Measurements from ENCODE around the gene IQCK.

IQCK gene

DNA sequence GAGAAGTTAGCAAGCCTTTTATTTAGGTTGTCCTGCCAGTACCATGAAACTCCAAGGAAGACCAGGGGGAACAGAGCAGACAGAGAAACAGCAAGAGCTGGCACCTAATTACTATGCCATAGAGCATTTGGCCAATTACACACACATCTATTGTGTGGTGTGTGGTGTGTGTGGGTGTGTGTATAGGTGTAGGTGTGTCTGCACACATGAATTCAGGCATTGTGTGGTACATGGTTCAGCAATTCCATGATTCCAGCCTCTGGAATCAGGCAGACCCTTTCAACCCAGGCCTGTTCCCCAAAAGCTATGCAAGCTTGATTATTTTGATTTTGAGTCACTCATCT lies 25.7 kb downstream of the IQCK start:
- H3K4me3 ChIP-seq (ENCODE audit: low read length): no peak overlapping the region
- H3K27me3 ChIP-seq (ENCODE audit: insufficient read depth, low read length): no peaks in the 10 kb centered on the region
- no peaks in the 10 kb centered on the region for H3K9me3 ChIP-seq (ENCODE audit: low read length)
- H2AFZ ChIP-seq (ENCODE audit: low read depth, low read length): no peak overlapping the region
- peaks cover 26% of the 10 kb centered on the region for H3K4me1 ChIP-seq (ENCODE audit: insufficient read depth, low read length)
- H3K36me3 ChIP-seq (ENCODE audit: insufficient read depth, low read length): peaks cover 8% of the 10 kb centered on the region

DNA sequence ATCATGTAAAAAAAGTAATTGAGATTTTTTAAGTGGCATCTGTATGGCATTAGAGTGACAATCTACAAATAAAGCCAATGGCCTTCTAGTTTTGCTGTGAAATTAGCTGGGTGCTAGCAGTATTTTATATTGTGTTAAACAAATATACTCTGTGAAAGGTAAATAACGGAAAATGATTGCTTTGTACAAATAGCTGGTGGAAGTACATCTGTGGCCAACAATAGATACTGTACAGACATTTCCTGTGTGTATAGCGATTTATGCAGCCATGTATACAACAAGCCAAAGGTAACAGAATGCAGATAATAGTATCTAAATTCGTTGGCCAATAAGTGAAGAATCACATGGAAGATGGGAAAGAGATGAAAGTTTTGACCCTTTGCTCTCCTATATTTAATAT lies 26.6 kb downstream of the IQCK start:
- no peaks in the 10 kb centered on the region for H3K9me3 ChIP-seq (ENCODE audit: low read length)
- H3K4me3 ChIP-seq (ENCODE audit: low read length): no peak overlapping the region
- H2AFZ ChIP-seq (ENCODE audit: low read depth, low read length): no peak overlapping the region
- peaks cover 2% of the 10 kb centered on the region for H3K36me3 ChIP-seq (ENCODE audit: insufficient read depth, low read length)
- no peaks in the 10 kb centered on the region for H3K27me3 ChIP-seq (ENCODE audit: insufficient read depth, low read length)
- peaks cover 26% of the 10 kb centered on the region for H3K4me1 ChIP-seq (ENCODE audit: insufficient read depth, low read length)

DNA sequence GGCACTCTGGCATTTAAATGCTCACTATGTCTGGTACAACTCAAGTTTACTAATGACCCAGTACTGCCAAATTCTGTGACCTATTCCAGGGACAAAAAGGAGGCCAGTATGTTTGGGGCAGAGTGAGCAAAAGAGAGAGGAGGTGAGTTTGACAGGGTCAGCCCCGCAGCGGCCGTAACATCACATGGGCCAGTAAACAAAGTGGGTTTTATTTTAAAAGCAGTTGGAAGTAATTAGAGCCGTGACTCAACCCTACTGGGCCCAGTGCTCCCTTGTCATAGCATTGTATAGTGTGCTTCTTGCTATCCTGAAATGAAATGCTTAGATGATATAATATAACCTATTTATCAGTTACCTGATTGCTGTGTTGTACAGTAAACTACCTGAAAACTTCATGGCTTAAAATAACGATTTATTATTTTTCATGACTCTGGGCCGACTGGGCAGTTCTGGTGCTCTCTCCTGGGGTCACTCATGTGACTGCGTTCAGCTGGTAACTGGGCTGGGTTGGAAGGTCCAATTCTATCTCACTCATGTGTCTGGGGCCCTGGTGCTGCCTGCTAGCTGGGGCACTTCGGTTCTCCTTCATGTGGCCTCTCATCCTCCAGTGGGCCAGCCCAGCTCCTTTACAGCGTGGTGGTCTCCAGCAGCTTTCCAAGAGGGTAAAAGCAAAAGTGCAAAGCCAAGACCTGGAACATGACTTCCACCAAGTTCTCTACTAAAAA lies 27.4 kb downstream of the IQCK start:
- Histone ChIP-seq H3K9me3 (ENCODE audit: low read length) (no peaks in the 10 kb centered on the region), H3K4me1 (ENCODE audit: insufficient read depth, low read length) (peaks cover 26% of the 10 kb centered on the region)

DNA sequence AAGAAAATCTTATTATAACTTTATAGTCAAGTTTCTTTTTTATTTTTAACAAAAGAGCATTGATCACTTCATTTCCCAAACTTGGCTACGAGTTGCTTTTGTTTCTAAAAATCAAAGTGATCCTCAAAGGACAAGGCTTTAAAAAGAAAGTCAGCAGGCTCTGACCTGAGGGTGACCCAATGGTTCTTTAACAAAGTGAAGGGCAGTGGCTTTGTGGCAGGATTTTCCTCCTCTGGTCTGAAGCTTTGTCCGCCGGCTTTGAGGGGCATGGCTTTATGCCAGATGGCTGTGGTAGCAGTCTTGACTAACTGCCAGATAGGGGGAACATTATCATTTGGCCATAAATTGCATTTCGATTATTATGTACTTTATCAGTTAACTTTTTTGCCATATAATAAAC lies 28.5 kb downstream of the IQCK start:
- no peak overlapping the region for H2AFZ ChIP-seq (ENCODE audit: low read depth, low read length)
- H3K27me3 ChIP-seq (ENCODE audit: insufficient read depth, low read length): no peaks in the 10 kb centered on the region
- no peak overlapping the region for H3K4me3 ChIP-seq (ENCODE audit: low read length)
- no peaks in the 10 kb centered on the region for H3K36me3 ChIP-seq (ENCODE audit: insufficient read depth, low read length)
- no peaks in the 10 kb centered on the region for H3K9me3 ChIP-seq (ENCODE audit: low read length)
- H3K4me1 ChIP-seq (ENCODE audit: insufficient read depth, low read length): peaks cover 26% of the 10 kb centered on the region

More for the DNA sequence above, 27.4 kb downstream of the IQCK start:
- H3K27me3 ChIP-seq (ENCODE audit: insufficient read depth, low read length): no peaks in the 10 kb centered on the region
- H3K4me3 ChIP-seq (ENCODE audit: low read length): no peak overlapping the region
- no peaks in the 10 kb centered on the region for H3K36me3 ChIP-seq (ENCODE audit: insufficient read depth, low read length)
- H2AFZ ChIP-seq (ENCODE audit: low read depth, low read length): no peak overlapping the region

DNA sequence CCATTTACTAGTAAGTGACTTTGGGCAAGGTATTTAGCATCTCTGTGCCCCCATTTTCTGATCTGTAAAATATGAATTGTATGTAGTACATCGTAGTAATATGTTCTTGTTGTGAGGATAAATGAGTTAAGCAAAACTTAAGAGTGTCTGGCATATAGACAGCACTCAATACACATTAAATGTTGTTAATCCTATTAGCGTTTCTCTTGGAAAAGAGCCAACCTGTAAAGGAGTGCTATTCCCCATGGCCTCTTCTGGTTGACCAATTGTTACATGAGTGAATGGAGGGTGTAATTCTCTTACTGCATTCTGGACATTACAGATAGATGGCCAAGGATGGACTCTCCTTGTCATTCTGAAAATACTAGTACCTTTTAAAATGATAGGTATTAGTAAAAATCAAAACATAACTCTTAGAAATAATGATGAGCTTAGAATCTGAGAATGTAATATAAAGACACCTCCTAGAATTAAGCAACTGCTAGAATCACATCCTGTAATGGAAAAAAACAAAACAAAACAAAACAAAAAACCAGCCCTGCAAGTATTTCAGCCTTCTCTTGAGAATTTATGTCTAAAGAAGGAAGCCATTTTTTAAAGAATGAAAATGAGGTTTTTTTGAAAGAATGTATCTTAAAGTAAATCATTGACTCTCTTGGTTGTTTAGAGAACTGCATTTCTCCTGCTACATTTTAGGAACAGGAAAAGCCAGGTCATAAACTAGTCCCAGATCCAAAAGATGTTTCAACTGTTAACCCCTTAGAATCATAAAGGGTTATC lies 30.5 kb downstream of the IQCK start:
- no peak overlapping the region for H2AFZ ChIP-seq (ENCODE audit: low read depth, low read length)
- H3K4me3 ChIP-seq (ENCODE audit: low read length): no peak overlapping the region
- no peaks in the 10 kb centered on the region for H3K36me3 ChIP-seq (ENCODE audit: insufficient read depth, low read length)
- no peaks in the 10 kb centered on the region for H3K9me3 ChIP-seq (ENCODE audit: low read length)
- no peaks in the 10 kb centered on the region for H3K27me3 ChIP-seq (ENCODE audit: insufficient read depth, low read length)
- peaks cover 25% of the 10 kb centered on the region for H3K4me1 ChIP-seq (ENCODE audit: insufficient read depth, low read length)

DNA sequence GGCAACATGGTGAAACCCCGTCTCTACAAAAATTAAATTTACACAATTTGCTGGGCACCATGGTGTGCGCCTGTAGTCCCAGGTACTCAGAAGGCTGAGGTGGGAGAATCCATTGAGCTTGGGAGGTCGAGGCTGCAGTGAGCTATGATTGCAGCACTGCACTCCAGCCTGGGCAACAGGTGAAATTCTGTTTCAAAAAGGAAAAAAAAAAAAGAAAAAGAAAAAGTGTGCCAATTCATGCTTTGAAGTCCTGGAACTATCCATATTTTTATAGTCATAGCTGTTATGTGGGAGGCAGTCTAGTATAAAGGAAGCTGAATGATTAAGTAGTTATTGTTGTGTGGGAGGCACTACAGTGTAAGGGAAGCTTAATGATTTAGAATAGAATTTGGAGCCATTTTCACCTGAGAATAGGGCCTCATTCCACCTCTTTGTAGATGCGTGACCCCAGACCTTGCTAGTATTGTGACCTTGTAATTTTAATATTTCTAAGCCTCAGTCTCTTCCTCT lies 31.6 kb downstream of the IQCK start:
- no peak overlapping the region for H3K4me3 ChIP-seq (ENCODE audit: low read length)
- H3K9me3 ChIP-seq (ENCODE audit: low read length): no peaks in the 10 kb centered on the region

DNA sequence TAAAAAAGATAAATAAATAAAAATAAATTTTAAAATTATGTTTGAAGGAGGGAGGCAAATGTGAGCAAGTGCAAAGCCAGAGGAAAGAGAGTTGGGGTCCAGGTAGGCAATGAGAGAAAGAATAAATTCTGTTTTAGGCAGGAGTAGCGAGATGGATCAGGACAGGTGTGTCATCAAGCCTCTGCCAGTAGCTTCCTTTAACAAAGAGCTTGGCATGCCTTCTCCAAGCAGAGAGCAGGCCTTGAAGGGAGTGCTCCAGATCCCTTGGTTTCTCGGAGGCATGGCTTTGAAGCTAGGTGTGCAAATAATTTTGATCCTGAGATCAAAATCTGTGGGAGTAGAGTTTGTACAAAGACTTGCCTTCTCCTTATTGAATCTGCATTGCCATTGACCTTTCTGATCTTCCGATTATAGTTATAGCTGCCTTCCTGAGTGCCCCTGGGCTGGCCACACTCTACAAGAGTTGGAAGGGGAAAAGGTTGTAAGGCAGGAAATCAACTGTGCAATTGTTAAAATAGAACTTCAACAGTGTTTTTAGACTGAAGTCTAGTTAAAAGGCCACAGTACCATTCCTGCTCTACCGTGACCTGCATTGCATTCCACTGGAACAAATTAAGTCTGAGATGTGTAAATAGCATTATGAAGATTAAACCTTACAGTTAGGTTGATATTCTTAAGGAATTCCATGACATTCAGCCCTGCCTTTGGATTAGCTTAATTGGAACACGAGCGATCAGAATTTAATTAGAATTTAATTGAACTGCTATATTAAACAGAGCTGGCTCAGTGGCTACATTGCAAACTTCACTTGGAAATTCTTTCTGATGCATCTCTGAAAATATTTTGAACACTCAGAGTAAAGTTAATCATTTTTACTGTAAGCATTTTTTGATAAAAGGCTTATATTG lies 33.7 kb downstream of the IQCK start:
- Histone ChIP-seq H2AFZ (ENCODE audit: low read depth, low read length) (no peak overlapping the region), H3K9me3 (ENCODE audit: low read length) (no peaks in the 10 kb centered on the region), H3K27me3 (ENCODE audit: insufficient read depth, low read length) (no peaks in the 10 kb centered on the region), H3K36me3 (ENCODE audit: insufficient read depth, low read length) (no peaks in the 10 kb centered on the region), H3K4me1 (ENCODE audit: insufficient read depth, low read length) (peaks cover 4% of the 10 kb centered on the region), H3K4me3 (ENCODE audit: low read length) (no peak overlapping the region)

More for the DNA sequence above, 31.6 kb downstream of the IQCK start:
- no peak overlapping the region for H2AFZ ChIP-seq (ENCODE audit: low read depth, low read length)
- no peaks in the 10 kb centered on the region for H3K36me3 ChIP-seq (ENCODE audit: insufficient read depth, low read length)
- H3K4me1 ChIP-seq (ENCODE audit: insufficient read depth, low read length): peaks cover 22% of the 10 kb centered on the region
- no peaks in the 10 kb centered on the region for H3K27me3 ChIP-seq (ENCODE audit: insufficient read depth, low read length)

DNA sequence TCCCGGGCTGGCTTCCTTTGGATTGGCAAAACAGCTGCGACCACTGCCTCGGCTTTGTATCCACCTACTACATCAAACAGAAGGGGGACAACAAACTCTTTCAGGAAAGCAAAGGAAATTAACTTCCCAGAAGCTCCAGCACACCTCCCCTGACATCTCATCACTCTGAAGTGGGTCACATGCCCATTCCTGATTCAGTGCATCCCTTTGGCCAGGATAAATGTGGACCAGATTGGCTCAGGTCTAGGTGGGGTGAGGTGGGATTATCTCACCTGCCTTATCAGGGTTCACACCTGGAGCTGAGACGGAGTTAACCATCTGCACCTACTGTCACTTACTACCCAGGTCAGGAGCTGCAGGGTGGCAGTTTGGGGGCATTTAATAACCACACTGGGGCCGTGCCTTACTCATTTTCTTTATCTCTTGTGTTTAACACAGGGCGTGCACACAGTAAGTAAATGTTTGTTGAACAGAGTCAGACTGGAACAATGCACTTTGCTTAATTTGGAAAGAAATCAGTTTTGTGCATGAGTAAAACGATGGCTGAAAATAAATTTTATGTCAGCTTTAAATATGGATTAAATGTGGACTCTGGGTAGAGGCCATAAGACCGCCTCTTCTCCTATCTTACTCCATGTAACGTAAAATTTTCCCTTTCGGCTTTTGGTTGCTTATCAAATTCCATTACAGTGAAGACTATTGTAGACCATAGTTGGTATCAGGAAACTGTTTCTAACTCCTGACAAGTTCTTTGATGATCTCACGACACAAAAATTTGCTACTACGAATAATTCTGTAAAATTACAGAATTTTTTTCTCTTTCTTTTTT lies 36.0 kb downstream of the IQCK start:
- H3K27me3 ChIP-seq (ENCODE audit: insufficient read depth, low read length): no peaks in the 10 kb centered on the region
- no peak overlapping the region for H3K4me3 ChIP-seq (ENCODE audit: low read length)
- no peaks in the 10 kb centered on the region for H3K36me3 ChIP-seq (ENCODE audit: insufficient read depth, low read length)
- H3K9me3 ChIP-seq (ENCODE audit: low read length): no peaks in the 10 kb centered on the region
- H2AFZ ChIP-seq (ENCODE audit: low read depth, low read length): no peak overlapping the region
- H3K4me1 ChIP-seq (ENCODE audit: insufficient read depth, low read length): peaks cover 6% of the 10 kb centered on the region

DNA sequence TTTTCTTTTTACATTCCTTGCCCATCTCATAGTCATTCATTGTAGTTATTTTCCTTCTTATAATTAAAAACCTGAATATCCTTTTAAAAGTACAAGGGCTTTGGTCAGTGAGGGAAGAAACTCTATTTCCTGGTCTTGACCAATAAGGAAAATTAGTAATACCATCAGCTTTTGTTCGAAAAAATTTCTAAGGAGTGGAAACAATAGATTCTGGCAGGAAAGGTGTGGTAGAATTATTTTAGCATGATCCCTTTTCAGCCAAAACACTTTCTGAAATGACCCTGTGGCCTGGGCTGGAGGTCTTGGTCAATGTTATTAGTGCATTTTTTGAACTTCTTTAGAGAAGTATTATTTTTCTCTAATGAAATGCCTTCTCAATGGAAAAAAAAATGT lies 36.6 kb downstream of the IQCK start:
- H3K4me3 ChIP-seq (ENCODE audit: low read length): no peak overlapping the region
- no peak overlapping the region for H2AFZ ChIP-seq (ENCODE audit: low read depth, low read length)
- H3K27me3 ChIP-seq (ENCODE audit: insufficient read depth, low read length): no peaks in the 10 kb centered on the region
- peaks cover 6% of the 10 kb centered on the region for H3K4me1 ChIP-seq (ENCODE audit: insufficient read depth, low read length)
- H3K36me3 ChIP-seq (ENCODE audit: insufficient read depth, low read length): no peaks in the 10 kb centered on the region
- no peaks in the 10 kb centered on the region for H3K9me3 ChIP-seq (ENCODE audit: low read length)

DNA sequence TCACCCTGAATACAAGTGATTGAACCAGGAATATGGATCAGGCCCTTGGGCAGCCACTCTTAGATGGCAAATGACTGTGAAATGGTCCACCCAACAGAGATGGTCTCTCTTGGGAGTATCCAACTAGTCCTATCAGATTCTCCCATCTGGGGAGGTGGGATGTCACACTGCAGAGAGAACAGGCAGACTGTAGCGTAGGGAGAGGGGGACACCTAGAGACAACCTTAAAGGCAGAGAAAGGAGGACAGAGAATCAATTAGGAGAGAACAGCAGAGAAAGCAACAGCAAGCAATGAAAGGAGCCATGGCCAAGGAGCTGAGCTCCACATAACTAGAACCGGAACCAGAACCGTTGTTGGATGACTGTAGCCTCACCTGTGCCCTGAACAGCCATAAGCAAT lies 37.2 kb downstream of the IQCK start:
- Histone ChIP-seq H2AFZ (ENCODE audit: low read depth, low read length) (no peak overlapping the region), H3K9me3 (ENCODE audit: low read length) (no peaks in the 10 kb centered on the region), H3K36me3 (ENCODE audit: insufficient read depth, low read length) (no peaks in the 10 kb centered on the region), H3K4me1 (ENCODE audit: insufficient read depth, low read length) (peaks cover 6% of the 10 kb centered on the region), H3K4me3 (ENCODE audit: low read length) (no peak overlapping the region), H3K27me3 (ENCODE audit: insufficient read depth, low read length) (no peaks in the 10 kb centered on the region)

DNA sequence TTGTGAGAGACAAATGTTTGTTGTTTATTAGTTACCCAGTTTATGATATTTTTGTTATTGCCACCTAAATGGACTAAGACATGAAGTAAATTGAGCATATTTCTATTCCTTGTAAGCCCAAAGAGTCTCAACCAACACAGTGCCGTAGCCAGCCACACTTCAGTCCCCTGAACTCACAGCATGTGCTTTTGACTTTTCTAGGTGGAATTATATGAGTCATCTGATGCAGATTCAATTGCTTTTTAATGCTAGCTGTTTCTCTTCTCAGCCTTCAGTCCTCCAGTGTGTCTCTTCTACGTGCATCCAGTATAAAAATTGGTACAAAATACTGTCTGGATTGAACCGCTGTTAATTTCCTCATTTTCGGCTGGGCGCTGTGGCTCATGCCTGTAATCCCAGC lies 39.0 kb downstream of the IQCK start:
- H3K36me3 ChIP-seq (ENCODE audit: insufficient read depth, low read length): no peaks in the 10 kb centered on the region
- no peaks in the 10 kb centered on the region for H3K9me3 ChIP-seq (ENCODE audit: low read length)
- peaks cover 6% of the 10 kb centered on the region for H3K4me1 ChIP-seq (ENCODE audit: insufficient read depth, low read length)
- H3K4me3 ChIP-seq (ENCODE audit: low read length): no peak overlapping the region
- H2AFZ ChIP-seq (ENCODE audit: low read depth, low read length): no peak overlapping the region
- no peaks in the 10 kb centered on the region for H3K27me3 ChIP-seq (ENCODE audit: insufficient read depth, low read length)

DNA sequence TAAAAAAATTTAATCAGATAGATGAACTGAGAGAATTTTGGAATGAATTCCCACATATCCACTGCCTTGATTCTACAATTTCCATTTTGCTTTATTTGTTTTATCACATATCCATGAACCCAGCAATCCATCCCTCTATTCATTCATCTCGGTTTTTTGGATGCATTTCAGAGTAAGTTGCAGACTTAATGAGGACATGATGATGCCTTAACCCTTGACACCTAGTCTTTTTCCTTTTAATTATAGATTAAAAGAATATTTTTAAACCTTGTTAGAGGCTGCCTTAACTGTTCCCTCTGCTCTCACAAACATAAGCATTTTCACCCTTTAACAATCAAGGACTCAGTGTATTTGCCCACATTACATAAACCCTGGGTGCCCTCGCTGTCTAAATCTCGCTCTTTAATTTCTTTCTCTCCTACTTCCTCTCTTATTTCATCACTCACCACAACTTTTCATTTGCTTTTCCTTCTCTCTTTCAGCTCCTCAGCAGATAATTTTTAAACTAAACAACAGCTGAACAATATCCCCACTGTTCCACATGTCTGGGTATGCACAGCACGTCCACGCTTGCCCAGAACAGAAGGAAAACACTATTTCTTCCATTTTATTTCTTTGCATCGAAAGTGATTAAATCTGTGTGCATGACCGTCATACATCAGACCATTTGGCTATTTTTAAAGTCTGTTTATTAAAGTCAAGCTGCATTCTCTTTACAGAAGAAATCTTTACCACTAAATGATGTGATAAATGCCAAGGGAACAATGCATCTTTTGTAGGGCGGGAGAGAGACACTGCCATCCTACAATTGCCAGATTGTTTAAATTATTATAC lies 39.9 kb downstream of the IQCK start:
- Histone ChIP-seq H2AFZ (ENCODE audit: low read depth, low read length) (no peak overlapping the region), H3K36me3 (ENCODE audit: insufficient read depth, low read length) (no peaks in the 10 kb centered on the region), H3K27me3 (ENCODE audit: insufficient read depth, low read length) (no peaks in the 10 kb centered on the region), H3K4me3 (ENCODE audit: low read length) (no peak overlapping the region), H3K4me1 (ENCODE audit: insufficient read depth, low read length) (peaks cover 7% of the 10 kb centered on the region), H3K9me3 (ENCODE audit: low read length) (no peaks in the 10 kb centered on the region)

All from neuron (in vitro differentiated cells).